Esophagus muscularis mucosa (tissue), 4 donors: Measurements from ENCODE around the gene BCR. TPM values are rescaled to one million over a fixed set of nuclear protein-coding genes. Genes with fewer than 3 reads are reported as not detected.

Experiments used
- DNase-seq: peaks from one replicate; pipeline ENCODE4 v3.0.0-alpha.2; 2017; ENCODE audit errors: extremely low spot score
- H3K27ac ChIP-seq, 4 donors: fragments of 200-600 bp; sonication (generic); replicated peaks in 1 of 4; 1 replicate in 3 of 4; 2 replicates in 1 of 4; pipeline ENCODE4 v1.5.1; 2016 to 2019; ENCODE audit warnings: mild to moderate bottlenecking in 1 of 4
- H3K27me3 ChIP-seq, 4 donors: fragments of 200-600 bp; sonication (generic); one replicate each; pipeline versions ENCODE4 v1.5.1 to v1.6.0; 2016 to 2019
- H3K36me3 ChIP-seq, 4 donors: fragments of 200-600 bp; sonication (generic); one replicate each; pipeline ENCODE4 v1.5.1; 2016 to 2019
- H3K4me1 ChIP-seq, 4 donors: fragments of 200-600 bp; sonication (generic); one replicate each; pipeline ENCODE4 v1.5.1; 2016 to 2019
- H3K4me3 ChIP-seq, 4 donors: fragments of 200-600 bp; sonication (generic); 1 replicate in 2 of 4; 2 replicates in 2 of 4; pipeline ENCODE4 v1.5.1; 2016 to 2019; ENCODE audit warnings: mild to moderate bottlenecking in 4 of 4, moderate library complexity in 1 of 4
- H3K9me3 ChIP-seq, 4 donors: fragments of 200-600 bp; sonication (generic); 1 replicate in 3 of 4; 2 replicates in 1 of 4; pipeline ENCODE4 v1.5.1; 2016 to 2019
- EP300 ChIP-seq: sonication (generic); formaldehyde crosslinking; IDR thresholded peaks from one replicate; pipeline ENCODE4 v1.6.1; 2017; ENCODE audit warnings: antibody characterized with exemption
- POLR2A ChIP-seq: fragments of 450-650 bp; IDR thresholded peaks from one replicate; pipeline ENCODE4 v1.6.1; 2017; ENCODE audit warnings: antibody characterized with exemption, moderate library complexity, mild to moderate bottlenecking, low read depth
- POLR2AphosphoS5 ChIP-seq, 2 donors: sonication (generic); formaldehyde crosslinking; IDR thresholded peaks; one replicate each; pipeline ENCODE4 v1.6.1; 2017; ENCODE audit warnings: antibody characterized with exemption in 2 of 2
- WGBS: methylation state at CpG from one replicate; pipeline ENCODE4 v1.1.5; 2018; 5-methylcytosine and 5-hydroxymethylcytosine counted together
- intact Hi-C: fragments of 100-400 bp; cut with DNase I; formaldehyde crosslinking; loops from one replicate; pipeline ENCODE4 v1.15.1; 2023
- total RNA-seq, 4 donors: library from RNA; depleted of rRNA; stranded (reverse); fragments of >200 nt; gene quantifications; one replicate each; pipeline versions ENCODE4 v1.1.0 to v1.2.1, GENCODE V29; 2016
- TF ChIP-seq, protein P1 (sequence below), 3 experiments: fragments of 200-600 bp in 2 of 3; fragments of 450-650 bp in 1 of 3; sonication (generic) in 2 of 3; IDR thresholded peaks; one replicate each; pipeline ENCODE4 v1.5.1; 2017 to 2019; ENCODE audit warnings: antibody characterized with exemption in 3 of 3, mild to moderate bottlenecking in 2 of 3, moderate library complexity in 1 of 3

The BCR gene
- total RNA-seq, 4 donors from 2014 or later = 35.7 to 58.5 (median 48.0) TPM

- no peak for DNase-seq
- 97% methylated on average over 5 of the region's 5 CpGs for WGBS
- Histone ChIP-seq H3K36me3 (peaks cover 0 to 12% (median 4%) of the 10 kb centered on the region in 4 donors), H3K9me3 (no peaks in the 10 kb centered on the region), H3K4me3 (no peak overlapping the region), H3K27me3 (no peaks in the 10 kb centered on the region), H3K4me1 (peaks cover 11 to 37% (median 26%) of the 10 kb centered on the region in 4 donors), H3K27ac (no peak overlapping the region)
- intact Hi-C loops = no loop called here
- TF ChIP-seq, protein P1, sequence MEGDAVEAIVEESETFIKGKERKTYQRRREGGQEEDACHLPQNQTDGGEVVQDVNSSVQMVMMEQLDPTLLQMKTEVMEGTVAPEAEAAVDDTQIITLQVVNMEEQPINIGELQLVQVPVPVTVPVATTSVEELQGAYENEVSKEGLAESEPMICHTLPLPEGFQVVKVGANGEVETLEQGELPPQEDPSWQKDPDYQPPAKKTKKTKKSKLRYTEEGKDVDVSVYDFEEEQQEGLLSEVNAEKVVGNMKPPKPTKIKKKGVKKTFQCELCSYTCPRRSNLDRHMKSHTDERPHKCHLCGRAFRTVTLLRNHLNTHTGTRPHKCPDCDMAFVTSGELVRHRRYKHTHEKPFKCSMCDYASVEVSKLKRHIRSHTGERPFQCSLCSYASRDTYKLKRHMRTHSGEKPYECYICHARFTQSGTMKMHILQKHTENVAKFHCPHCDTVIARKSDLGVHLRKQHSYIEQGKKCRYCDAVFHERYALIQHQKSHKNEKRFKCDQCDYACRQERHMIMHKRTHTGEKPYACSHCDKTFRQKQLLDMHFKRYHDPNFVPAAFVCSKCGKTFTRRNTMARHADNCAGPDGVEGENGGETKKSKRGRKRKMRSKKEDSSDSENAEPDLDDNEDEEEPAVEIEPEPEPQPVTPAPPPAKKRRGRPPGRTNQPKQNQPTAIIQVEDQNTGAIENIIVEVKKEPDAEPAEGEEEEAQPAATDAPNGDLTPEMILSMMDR (IDR thresholded peaks at IDR 0.05) = no peak
- no peak for TF ChIP-seq POLR2AphosphoS5 (IDR thresholded peaks at IDR 0.05)
- no peak for TF ChIP-seq POLR2A
- no peak for TF ChIP-seq EP300
Measured at GRCh38 chr22:23193196-23193827, 13.0 kb downstream of the BCR start.

- WGBS = 66% methylated on average over 3 of the region's 5 CpGs
- no peak overlapping the region for H3K27ac ChIP-seq
- no peaks in the 10 kb centered on the region for H3K27me3 ChIP-seq
- TF ChIP-seq, protein P1 (IDR thresholded peaks at IDR 0.05) = no peak
- no peak for TF ChIP-seq POLR2AphosphoS5 (IDR thresholded peaks at IDR 0.05)
- TF ChIP-seq POLR2A = no peak
- no peak for TF ChIP-seq EP300
- no peak overlapping the region for H3K4me3 ChIP-seq
- H3K4me1 ChIP-seq = peaks cover 11 to 42% (median 27%) of the 10 kb centered on the region in 4 donors
- no peaks in the 10 kb centered on the region for H3K9me3 ChIP-seq
- DNase-seq = no peak
- intact Hi-C loops = no loop called here
- peaks cover 0 to 12% (median 4%) of the 10 kb centered on the region in 4 donors for H3K36me3 ChIP-seq
Measured at GRCh38 chr22:23193882-23194281, 13.6 kb downstream of the BCR start.

DNA sequence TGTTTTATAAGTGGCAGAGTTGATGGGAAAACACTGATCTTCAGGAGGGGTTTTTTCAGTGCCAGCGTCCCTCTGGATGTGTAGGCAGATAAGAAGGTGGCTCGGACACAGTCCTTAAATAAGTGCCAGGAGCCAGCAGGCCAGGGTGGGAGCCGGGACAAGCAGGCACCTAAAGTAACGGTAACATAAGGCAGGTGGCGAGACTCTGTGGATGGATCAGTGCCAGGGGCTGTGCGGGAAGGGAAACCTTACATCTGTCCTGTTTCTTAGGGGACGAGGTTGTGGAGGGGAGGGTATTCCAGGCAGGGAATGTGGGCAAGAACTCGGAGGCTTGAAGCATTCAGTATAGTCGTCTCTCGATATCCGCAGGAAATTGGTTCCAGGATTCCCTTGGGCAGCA, 15.9 kb downstream of the BCR start:
- WGBS = 79% methylated on average over 11 of the region's 11 CpGs
- intact Hi-C loops = no loop called here
- no peak for TF ChIP-seq POLR2A
- no peak for TF ChIP-seq EP300
- TF ChIP-seq POLR2AphosphoS5 (IDR thresholded peaks at IDR 0.05) = no peak
- TF ChIP-seq, protein P1 (IDR thresholded peaks at IDR 0.05) = no peak

DNA sequence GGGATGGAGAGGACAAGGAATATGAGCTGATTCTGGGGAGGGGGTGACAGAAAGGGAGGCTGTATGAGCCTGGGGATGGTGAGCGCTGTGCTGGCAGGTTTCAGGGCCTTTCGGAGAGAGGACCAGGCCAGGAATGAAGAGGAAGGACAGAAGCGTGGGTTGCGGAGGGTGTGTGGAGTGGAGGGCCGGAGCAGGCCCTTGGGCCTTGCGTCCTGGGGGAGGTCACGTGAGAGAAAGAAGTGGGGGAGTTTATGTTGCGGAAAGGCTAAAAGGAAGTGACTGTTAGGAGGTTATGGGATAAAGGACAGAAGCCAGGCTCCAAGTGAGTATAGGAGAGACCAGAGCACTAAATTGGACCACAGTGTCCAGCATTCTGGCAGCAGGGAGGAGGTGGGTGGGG, 17.5 kb downstream of the BCR start:
- Histone ChIP-seq H3K4me1 (peaks cover 18 to 47% (median 29%) of the 10 kb centered on the region in 4 donors), H3K9me3 (no peaks in the 10 kb centered on the region), H3K27me3 (no peaks in the 10 kb centered on the region), H3K27ac (no peak overlapping the region), H3K36me3 (peaks cover 0 to 2% (median under 1%) of the 10 kb centered on the region in 4 donors), H3K4me3 (no peak overlapping the region)
- TF ChIP-seq POLR2A (no peak), POLR2AphosphoS5 (IDR thresholded peaks at IDR 0.05) (no peak), EP300 (no peak)
- TF ChIP-seq, protein P1 (IDR thresholded peaks at IDR 0.05) = no peak
- 92% methylated on average over 8 of the region's 8 CpGs for WGBS
- no peak for DNase-seq
- intact Hi-C loops = no loop called here

More for the DNA sequence above, 15.9 kb downstream of the BCR start:
- Histone ChIP-seq H3K4me3 (no peak overlapping the region), H3K36me3 (peaks cover 0 to 9% (median 3%) of the 10 kb centered on the region in 4 donors), H3K27ac (no peak overlapping the region), H3K4me1 (peaks cover 19 to 51% (median 30%) of the 10 kb centered on the region in 4 donors), H3K27me3 (no peaks in the 10 kb centered on the region), H3K9me3 (no peaks in the 10 kb centered on the region)
- no peak for DNase-seq

- TF ChIP-seq EP300 (no peak), POLR2AphosphoS5 (IDR thresholded peaks at IDR 0.05) (no peak)
- TF ChIP-seq, protein P1 (IDR thresholded peaks at IDR 0.05) = no peak
- Histone ChIP-seq H3K27ac (no peak overlapping the region), H3K4me3 (no peak overlapping the region), H3K27me3 (no peaks in the 10 kb centered on the region), H3K36me3 (peaks cover 0 to 5% (median 1%) of the 10 kb centered on the region in 4 donors), H3K4me1 (peaks cover 18 to 47% (median 33%) of the 10 kb centered on the region in 4 donors), H3K9me3 (no peaks in the 10 kb centered on the region)
- 60% methylated on average over 8 of the region's 8 CpGs for WGBS
- intact Hi-C loops = no loop called here
- no peak for DNase-seq
Measured at GRCh38 chr22:23199159-23199558, 18.9 kb downstream of the BCR start.
